Liver (tissue), 9 donors: ENCODE data around the gene ATL2. TPM values are rescaled to one million over a fixed set of nuclear protein-coding genes. Genes with fewer than 3 reads are reported as not detected.

ENCODE experiments used
- DNase-seq: peaks from one replicate; pipeline ENCODE4 v3.0.0-alpha.2; 2017; ENCODE audit warnings: low spot score
- H3K27ac ChIP-seq, 2 donors: one replicate each; pipeline ENCODE4 v1.7.0; 2013; ENCODE audit warnings: inconsistent platforms in 2 of 2, low read length in 2 of 2, control low read depth in 1 of 2, low read depth in 1 of 2, mild to moderate bottlenecking in 1 of 2
- H3K27me3 ChIP-seq, 4 donors: one replicate each; pipeline versions ENCODE4 v1.6.1 to v1.7.0; 2013; ENCODE audit warnings: low read length in 3 of 4, inconsistent platforms in 1 of 4, mild to moderate bottlenecking in 1 of 4, moderate library complexity in 1 of 4; ENCODE audit not compliant: control insufficient read depth in 4 of 4, insufficient read depth in 4 of 4
- H3K36me3 ChIP-seq, 4 donors: one replicate each; pipeline versions ENCODE4 v1.6.1 to v1.7.0; 2013; ENCODE audit warnings: low read length in 3 of 4, mild to moderate bottlenecking in 3 of 4, low read depth in 1 of 4, moderate library complexity in 1 of 4; ENCODE audit not compliant: control insufficient read depth in 4 of 4, insufficient read depth in 3 of 4
- H3K4me1 ChIP-seq, 4 donors: one replicate each; pipeline versions ENCODE4 v1.6.1 to v1.7.0; 2013; ENCODE audit warnings: low read length in 3 of 4, mild to moderate bottlenecking in 3 of 4, moderate library complexity in 1 of 4; ENCODE audit not compliant: control insufficient read depth in 4 of 4, insufficient read depth in 4 of 4
- H3K4me3 ChIP-seq, 3 donors: one replicate each; pipeline versions ENCODE4 v1.6.1 to v1.7.0; 2013; ENCODE audit warnings: low read length in 3 of 3, control low read depth in 1 of 3, low read depth in 1 of 3, mild to moderate bottlenecking in 1 of 3
- H3K9ac ChIP-seq, 2 donors: one replicate each; pipeline ENCODE4 v1.7.0; 2013; ENCODE audit warnings: low read length in 2 of 2, mild to moderate bottlenecking in 2 of 2, moderate library complexity in 2 of 2, control low read depth in 1 of 2, low read depth in 1 of 2
- H3K9me3 ChIP-seq, 4 donors: one replicate each; pipeline versions ENCODE4 v1.6.1 to v1.7.0; 2013; ENCODE audit warnings: low read length in 3 of 4; ENCODE audit not compliant: control insufficient read depth in 4 of 4
- EGR1 ChIP-seq, 2 donors: IDR thresholded peaks; 2 replicates each; pipeline ENCODE4 v1.6.1; 2016 to 2018; ENCODE audit warnings: antibody characterized with exemption in 2 of 2, low read depth in 2 of 2
- FOXA1 ChIP-seq: IDR thresholded peaks from 2 replicates; pipeline ENCODE4 v1.6.1; 2016; ENCODE audit warnings: antibody characterized with exemption
- FOXA2 ChIP-seq: IDR thresholded peaks from 2 replicates; pipeline ENCODE4 v1.6.1; 2016; ENCODE audit warnings: antibody characterized with exemption
- GABPA ChIP-seq, 2 donors: IDR thresholded peaks in 1 of 2; conservative IDR thresholded peaks in 1 of 2; 2 replicates each; pipeline ENCODE4 v1.6.1; 2016; ENCODE audit warnings: antibody characterized with exemption in 2 of 2, mild to moderate bottlenecking in 1 of 2, moderate library complexity in 1 of 2
- HNF4A ChIP-seq, 2 donors: conservative IDR thresholded peaks; 2 replicates each; pipeline ENCODE4 v1.6.1; 2016; ENCODE audit warnings: antibody characterized with exemption in 2 of 2, mild to moderate bottlenecking in 2 of 2
- HNF4G ChIP-seq: IDR thresholded peaks from 2 replicates; pipeline ENCODE4 v1.6.1; 2016; ENCODE audit warnings: antibody characterized with exemption
- JUND ChIP-seq, 2 donors: IDR thresholded peaks; 2 replicates each; pipeline ENCODE4 v1.6.1; 2016; ENCODE audit warnings: antibody characterized with exemption in 2 of 2
- NR2F2 ChIP-seq: IDR thresholded peaks from 2 replicates; pipeline ENCODE4 v1.6.1; 2016; ENCODE audit warnings: antibody characterized with exemption
- RAD21 ChIP-seq, 2 donors: IDR thresholded peaks; 2 replicates each; pipeline ENCODE4 v1.6.1; 2016; ENCODE audit warnings: antibody characterized with exemption in 2 of 2, mild to moderate bottlenecking in 2 of 2
- RXRA ChIP-seq, 2 donors: IDR thresholded peaks; 2 replicates each; pipeline ENCODE4 v1.6.1; 2017 to 2018; ENCODE audit warnings: antibody characterized with exemption in 2 of 2, mild to moderate bottlenecking in 1 of 2
- SP1 ChIP-seq: IDR thresholded peaks from 2 replicates; pipeline ENCODE4 v1.6.1; 2018; ENCODE audit warnings: antibody characterized with exemption, mild to moderate bottlenecking
- TAF1 ChIP-seq: conservative IDR thresholded peaks from 2 replicates; pipeline ENCODE4 v1.6.1; 2016; ENCODE audit warnings: antibody characterized with exemption, mild to moderate bottlenecking
- YY1 ChIP-seq: IDR thresholded peaks from 2 replicates; pipeline ENCODE4 v1.6.1; 2016; ENCODE audit warnings: antibody characterized with exemption, mild to moderate bottlenecking
- WGBS: extraction: QIAGEN DNeasy Blood & Tissue Kit; methylation state at CpG from one replicate; pipeline ENCODE4 v1.1.7; 2013; 5-methylcytosine and 5-hydroxymethylcytosine counted together
- polyA plus RNA-seq, 2 donors: library from polyadenylated mRNA; stranded (reverse) in 1 of 2; unstranded in 1 of 2; fragments of 200-250 nt in 1 of 2; fragments of >200 nt in 1 of 2; fragmentation: Nextera tagmentation in 1 of 2; extraction: Ambion mirVana in 1 of 2; gene quantifications; one replicate each; pipeline versions ENCODE4 v1.2.1 to v1.2.3, GENCODE V29; 2013 to 2015
- total RNA-seq, 2 donors: library from RNA; depleted of rRNA; stranded (reverse); fragments of >200 nt; gene quantifications; one replicate each; pipeline ENCODE4 v1.2.3, GENCODE V29; 2014
- TF ChIP-seq, protein P1 (sequence below): IDR thresholded peaks from 2 replicates; pipeline ENCODE4 v1.6.1; 2016; ENCODE audit warnings: antibody characterized with exemption
- TF ChIP-seq, protein P2 (sequence below): IDR thresholded peaks from 2 replicates; pipeline ENCODE4 v1.6.1; 2016; ENCODE audit warnings: antibody characterized with exemption
- TF ChIP-seq, protein P3 (sequence below): IDR thresholded peaks from 2 replicates; pipeline ENCODE4 v1.6.1; 2016; ENCODE audit warnings: antibody characterized with exemption
- TF ChIP-seq, protein P4 (sequence below): IDR thresholded peaks from 2 replicates; pipeline ENCODE4 v1.6.1; 2016; ENCODE audit warnings: antibody characterized with exemption, mild to moderate bottlenecking
- TF ChIP-seq, protein P5 (sequence below): fragments of 150-350 bp; IDR thresholded peaks from 2 replicates; pipeline ENCODE4 v1.5.1; 2017; ENCODE audit warnings: improper control_type of control experiment, low read depth, low read length; ENCODE audit not compliant: missing input control
- donor health status: healthy.
- donor health status: healthy.
- donor health status: healthy.
- donor health status: healthy.
- donor health status: healthy.

ATL2 gene
- total and polyA plus RNA-seq, 4 donors: 21.0 to 163 (median 45.8) TPM

DNA sequence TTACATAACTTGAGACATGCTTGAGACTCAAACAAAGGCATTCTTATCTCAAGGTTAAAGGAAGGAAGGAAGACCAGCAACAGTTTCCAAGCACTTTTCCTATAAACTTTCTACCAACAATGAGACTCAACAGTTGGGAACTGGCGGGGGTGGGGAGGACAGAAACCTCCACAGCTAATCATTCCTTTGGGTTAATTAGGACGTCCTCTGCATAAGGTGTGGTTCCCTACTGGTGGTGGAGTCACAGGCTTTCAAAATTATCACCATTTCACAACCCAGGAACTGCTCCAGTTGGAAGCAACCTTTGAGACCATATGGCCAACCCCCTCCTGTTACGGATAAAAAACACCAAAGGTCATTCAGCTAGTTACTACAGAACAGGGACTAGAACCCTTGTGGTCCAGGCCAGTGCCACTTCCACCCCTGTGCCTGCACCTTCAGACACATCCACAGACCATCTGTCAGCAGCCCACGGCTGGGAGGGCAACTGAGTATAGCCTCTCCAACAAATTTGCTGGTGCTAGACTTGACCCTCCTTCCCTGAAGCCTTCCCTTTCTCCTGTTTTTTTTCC lies 30.1 kb upstream of the ATL2 start:
- no peaks in the 10 kb centered on the region for H3K36me3 ChIP-seq
- 28% methylated on average over 4 of the region's 4 CpGs for WGBS
- H3K27me3 ChIP-seq: no peaks in the 10 kb centered on the region
- no peak overlapping the region for H3K4me3 ChIP-seq
- H3K9me3 ChIP-seq: peaks cover 0 to 1% (median 0%) of the 10 kb centered on the region in 4 donors
- TF ChIP-seq, protein P1, sequence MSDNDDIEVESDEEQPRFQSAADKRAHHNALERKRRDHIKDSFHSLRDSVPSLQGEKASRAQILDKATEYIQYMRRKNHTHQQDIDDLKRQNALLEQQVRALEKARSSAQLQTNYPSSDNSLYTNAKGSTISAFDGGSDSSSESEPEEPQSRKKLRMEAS: peak; percentile 83
- TF ChIP-seq YY1 (peak; percentile 28), RAD21 (IDR thresholded peaks at IDR 0.05) (peak in 1 of 2 donors; percentile 39), JUND (IDR thresholded peaks at IDR 0.05) (peak; percentile 23 to 59), FOXA2 (peak; percentile 18), FOXA1 (no peak), EGR1 (IDR thresholded peaks at IDR 0.05; ENCODE audit: low read depth in 2 of 2) (peak in 1 of 2 donors; percentile 70), HNF4A (conservative IDR thresholded peaks at IDR 0.05) (peak; percentile 95 to 96), HNF4G (peak; percentile 92), SP1 (peak; percentile 91), TAF1 (no peak), GABPA (IDR thresholded peaks at IDR 0.05 in 1 of 2, conservative IDR thresholded peaks at IDR 0.05 in 1 of 2) (peak in 1 of 2 donors; percentile 37), RXRA (IDR thresholded peaks at IDR 0.05) (peak; percentile 85 to 90), NR2F2 (peak; percentile 46)
- TF ChIP-seq, protein P2, sequence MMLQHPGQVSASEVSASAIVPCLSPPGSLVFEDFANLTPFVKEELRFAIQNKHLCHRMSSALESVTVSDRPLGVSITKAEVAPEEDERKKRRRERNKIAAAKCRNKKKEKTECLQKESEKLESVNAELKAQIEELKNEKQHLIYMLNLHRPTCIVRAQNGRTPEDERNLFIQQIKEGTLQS: peak; percentile 38
- TF ChIP-seq, protein P3, sequence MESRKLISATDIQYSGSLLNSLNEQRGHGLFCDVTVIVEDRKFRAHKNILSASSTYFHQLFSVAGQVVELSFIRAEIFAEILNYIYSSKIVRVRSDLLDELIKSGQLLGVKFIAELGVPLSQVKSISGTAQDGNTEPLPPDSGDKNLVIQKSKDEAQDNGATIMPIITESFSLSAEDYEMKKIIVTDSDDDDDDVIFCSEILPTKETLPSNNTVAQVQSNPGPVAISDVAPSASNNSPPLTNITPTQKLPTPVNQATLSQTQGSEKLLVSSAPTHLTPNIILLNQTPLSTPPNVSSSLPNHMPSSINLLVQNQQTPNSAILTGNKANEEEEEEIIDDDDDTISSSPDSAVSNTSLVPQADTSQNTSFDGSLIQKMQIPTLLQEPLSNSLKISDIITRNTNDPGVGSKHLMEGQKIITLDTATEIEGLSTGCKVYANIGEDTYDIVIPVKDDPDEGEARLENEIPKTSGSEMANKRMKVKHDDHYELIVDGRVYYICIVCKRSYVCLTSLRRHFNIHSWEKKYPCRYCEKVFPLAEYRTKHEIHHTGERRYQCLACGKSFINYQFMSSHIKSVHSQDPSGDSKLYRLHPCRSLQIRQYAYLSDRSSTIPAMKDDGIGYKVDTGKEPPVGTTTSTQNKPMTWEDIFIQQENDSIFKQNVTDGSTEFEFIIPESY: peak; percentile 14
- TF ChIP-seq, protein P4, sequence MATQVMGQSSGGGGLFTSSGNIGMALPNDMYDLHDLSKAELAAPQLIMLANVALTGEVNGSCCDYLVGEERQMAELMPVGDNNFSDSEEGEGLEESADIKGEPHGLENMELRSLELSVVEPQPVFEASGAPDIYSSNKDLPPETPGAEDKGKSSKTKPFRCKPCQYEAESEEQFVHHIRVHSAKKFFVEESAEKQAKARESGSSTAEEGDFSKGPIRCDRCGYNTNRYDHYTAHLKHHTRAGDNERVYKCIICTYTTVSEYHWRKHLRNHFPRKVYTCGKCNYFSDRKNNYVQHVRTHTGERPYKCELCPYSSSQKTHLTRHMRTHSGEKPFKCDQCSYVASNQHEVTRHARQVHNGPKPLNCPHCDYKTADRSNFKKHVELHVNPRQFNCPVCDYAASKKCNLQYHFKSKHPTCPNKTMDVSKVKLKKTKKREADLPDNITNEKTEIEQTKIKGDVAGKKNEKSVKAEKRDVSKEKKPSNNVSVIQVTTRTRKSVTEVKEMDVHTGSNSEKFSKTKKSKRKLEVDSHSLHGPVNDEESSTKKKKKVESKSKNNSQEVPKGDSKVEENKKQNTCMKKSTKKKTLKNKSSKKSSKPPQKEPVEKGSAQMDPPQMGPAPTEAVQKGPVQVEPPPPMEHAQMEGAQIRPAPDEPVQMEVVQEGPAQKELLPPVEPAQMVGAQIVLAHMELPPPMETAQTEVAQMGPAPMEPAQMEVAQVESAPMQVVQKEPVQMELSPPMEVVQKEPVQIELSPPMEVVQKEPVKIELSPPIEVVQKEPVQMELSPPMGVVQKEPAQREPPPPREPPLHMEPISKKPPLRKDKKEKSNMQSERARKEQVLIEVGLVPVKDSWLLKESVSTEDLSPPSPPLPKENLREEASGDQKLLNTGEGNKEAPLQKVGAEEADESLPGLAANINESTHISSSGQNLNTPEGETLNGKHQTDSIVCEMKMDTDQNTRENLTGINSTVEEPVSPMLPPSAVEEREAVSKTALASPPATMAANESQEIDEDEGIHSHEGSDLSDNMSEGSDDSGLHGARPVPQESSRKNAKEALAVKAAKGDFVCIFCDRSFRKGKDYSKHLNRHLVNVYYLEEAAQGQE: peak; percentile 46
- TF ChIP-seq, protein P5, sequence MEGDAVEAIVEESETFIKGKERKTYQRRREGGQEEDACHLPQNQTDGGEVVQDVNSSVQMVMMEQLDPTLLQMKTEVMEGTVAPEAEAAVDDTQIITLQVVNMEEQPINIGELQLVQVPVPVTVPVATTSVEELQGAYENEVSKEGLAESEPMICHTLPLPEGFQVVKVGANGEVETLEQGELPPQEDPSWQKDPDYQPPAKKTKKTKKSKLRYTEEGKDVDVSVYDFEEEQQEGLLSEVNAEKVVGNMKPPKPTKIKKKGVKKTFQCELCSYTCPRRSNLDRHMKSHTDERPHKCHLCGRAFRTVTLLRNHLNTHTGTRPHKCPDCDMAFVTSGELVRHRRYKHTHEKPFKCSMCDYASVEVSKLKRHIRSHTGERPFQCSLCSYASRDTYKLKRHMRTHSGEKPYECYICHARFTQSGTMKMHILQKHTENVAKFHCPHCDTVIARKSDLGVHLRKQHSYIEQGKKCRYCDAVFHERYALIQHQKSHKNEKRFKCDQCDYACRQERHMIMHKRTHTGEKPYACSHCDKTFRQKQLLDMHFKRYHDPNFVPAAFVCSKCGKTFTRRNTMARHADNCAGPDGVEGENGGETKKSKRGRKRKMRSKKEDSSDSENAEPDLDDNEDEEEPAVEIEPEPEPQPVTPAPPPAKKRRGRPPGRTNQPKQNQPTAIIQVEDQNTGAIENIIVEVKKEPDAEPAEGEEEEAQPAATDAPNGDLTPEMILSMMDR: no peak
- DNase-seq: peak; percentile 37
- H3K4me1 ChIP-seq: peaks cover 18 to 47% (median 35%) of the 10 kb centered on the region in 4 donors
- peak overlapping the region; percentile 80 to 85 for H3K27ac ChIP-seq
- H3K9ac ChIP-seq: no peak overlapping the region
